Right atrium auricular region (tissue), 2 donors: ENCODE measurements around the gene TLE2. TPM values are rescaled to one million over a fixed set of nuclear protein-coding genes. Genes with fewer than 3 reads are reported as not detected.

ENCODE experiments used
- DNase-seq: peaks from one replicate; pipeline ENCODE4 v3.0.0-alpha.2; 2019; ENCODE audit warnings: low spot score
- H3K27ac ChIP-seq, 2 donors: fragments of 200-600 bp; sonication (generic); 1 replicate in 1 of 2; 2 replicates in 1 of 2; pipeline ENCODE4 v1.5.1; 2016 to 2019
- H3K27me3 ChIP-seq, 2 donors: fragments of 200-600 bp; sonication (generic); one replicate each; pipeline versions ENCODE4 v1.5.1 to v1.6.0; 2017 to 2019
- H3K36me3 ChIP-seq: fragments of 200-600 bp; sonication (generic); one replicate; pipeline ENCODE4 v1.5.1; 2016
- H3K4me1 ChIP-seq, 2 donors: fragments of 200-600 bp; sonication (generic); one replicate each; pipeline versions ENCODE4 v1.5.1 to v1.6.0; 2017 to 2019
- H3K4me3 ChIP-seq, 2 donors: fragments of 200-600 bp; sonication (generic); 1 replicate in 1 of 2; 2 replicates in 1 of 2; pipeline ENCODE4 v1.5.1; 2017 to 2019; ENCODE audit warnings: mild to moderate bottlenecking in 1 of 2, moderate library complexity in 1 of 2
- H3K9me3 ChIP-seq, 2 donors: fragments of 200-600 bp; sonication (generic); one replicate each; pipeline ENCODE4 v1.5.1; 2019
- total RNA-seq, 2 donors: library from RNA; depleted of rRNA; stranded (reverse); fragments of >200 nt; gene quantifications; one replicate each; pipeline ENCODE4 v1.1.0, GENCODE V29; 2016
- TF ChIP-seq, protein P1 (sequence below), 2 donors: fragments of 200-600 bp; sonication (generic); IDR thresholded peaks; one replicate each; pipeline ENCODE4 v1.5.1; 2019; ENCODE audit warnings: antibody characterized with exemption in 2 of 2

The TLE2 gene
- total RNA-seq, 2 donors from 2014 or later = 41.2 to 101 TPM

DNA sequence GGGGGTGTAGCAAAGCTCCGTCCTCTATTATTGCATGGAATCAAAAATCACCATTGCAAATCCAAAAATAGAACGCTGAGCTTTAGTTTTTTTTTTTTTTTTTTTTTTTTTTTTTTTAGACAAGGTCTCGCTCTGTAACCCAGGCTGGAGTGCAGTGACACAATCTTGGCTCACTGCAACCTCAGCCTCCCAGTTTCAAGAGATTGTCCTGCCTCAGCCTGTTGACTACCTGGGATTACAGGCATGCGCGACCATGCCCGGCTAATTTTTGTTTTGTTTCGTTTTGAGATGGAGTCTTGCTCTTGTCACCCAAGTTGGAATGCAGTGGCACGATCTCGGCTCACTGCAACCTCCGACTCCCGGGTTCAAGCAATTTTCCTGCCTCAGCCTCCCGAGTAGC is 69.0 kb downstream of the TLE2 start:
- Histone ChIP-seq H3K27me3 (no peaks in the 10 kb centered on the region), H3K36me3 (no peaks in the 10 kb centered on the region), H3K9me3 (no peaks in the 10 kb centered on the region), H3K4me3 (no peak overlapping the region), H3K4me1 (no peaks in the 10 kb centered on the region), H3K27ac (no peak overlapping the region)
- no peak for DNase-seq
- TF ChIP-seq, protein P1, sequence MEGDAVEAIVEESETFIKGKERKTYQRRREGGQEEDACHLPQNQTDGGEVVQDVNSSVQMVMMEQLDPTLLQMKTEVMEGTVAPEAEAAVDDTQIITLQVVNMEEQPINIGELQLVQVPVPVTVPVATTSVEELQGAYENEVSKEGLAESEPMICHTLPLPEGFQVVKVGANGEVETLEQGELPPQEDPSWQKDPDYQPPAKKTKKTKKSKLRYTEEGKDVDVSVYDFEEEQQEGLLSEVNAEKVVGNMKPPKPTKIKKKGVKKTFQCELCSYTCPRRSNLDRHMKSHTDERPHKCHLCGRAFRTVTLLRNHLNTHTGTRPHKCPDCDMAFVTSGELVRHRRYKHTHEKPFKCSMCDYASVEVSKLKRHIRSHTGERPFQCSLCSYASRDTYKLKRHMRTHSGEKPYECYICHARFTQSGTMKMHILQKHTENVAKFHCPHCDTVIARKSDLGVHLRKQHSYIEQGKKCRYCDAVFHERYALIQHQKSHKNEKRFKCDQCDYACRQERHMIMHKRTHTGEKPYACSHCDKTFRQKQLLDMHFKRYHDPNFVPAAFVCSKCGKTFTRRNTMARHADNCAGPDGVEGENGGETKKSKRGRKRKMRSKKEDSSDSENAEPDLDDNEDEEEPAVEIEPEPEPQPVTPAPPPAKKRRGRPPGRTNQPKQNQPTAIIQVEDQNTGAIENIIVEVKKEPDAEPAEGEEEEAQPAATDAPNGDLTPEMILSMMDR (IDR thresholded peaks at IDR 0.05) = no peak

DNA sequence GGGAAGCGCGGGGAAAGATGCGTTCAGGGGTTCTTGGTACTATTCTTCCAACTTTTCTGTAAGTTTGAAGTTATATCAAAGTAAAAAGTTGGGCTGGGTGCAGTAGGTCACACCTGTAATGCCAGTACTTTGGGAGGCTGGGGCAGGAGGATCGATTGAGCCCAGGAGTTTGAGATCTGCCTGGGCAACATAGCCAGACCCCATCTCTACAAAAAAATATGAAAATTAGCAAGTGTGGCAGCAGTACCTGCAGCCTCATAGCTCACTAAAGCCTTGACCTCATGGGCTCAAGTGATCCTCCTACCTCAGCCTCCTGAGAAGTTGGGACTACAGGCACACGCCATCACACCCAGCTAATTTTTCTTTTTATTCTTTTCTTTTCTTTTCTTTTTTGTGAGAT is 71.9 kb downstream of the TLE2 start:
- Histone ChIP-seq H3K4me3 (no peak overlapping the region), H3K36me3 (no peaks in the 10 kb centered on the region), H3K4me1 (no peaks in the 10 kb centered on the region), H3K27ac (no peak overlapping the region), H3K27me3 (no peaks in the 10 kb centered on the region), H3K9me3 (no peaks in the 10 kb centered on the region)
- TF ChIP-seq, protein P1 (IDR thresholded peaks at IDR 0.05) = no peak
- DNase-seq = no peak

DNA sequence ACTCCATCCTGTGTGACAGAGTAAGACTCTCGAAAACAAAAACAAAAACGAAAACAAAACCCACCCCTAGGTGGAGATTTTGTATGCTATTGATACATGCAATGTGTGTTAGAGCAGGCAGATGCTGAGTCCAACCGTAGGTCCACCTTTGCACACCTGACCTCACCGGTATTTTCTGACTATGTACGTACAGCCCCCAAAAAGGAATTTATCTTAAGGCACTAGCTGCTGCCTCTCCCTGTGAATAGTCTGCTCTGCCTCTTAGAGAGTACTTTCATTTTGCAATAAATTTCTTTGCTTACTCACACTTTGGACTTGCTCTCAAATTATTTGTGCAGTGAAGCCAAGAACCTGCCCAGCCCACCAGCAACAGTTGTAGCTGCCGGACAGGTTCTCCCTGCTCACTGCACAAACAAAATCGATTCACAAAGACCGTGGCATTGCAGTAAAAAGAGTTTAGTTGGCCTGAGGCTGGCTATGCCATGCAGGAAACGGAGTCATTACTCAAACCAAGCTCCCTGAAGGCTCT is 76.1 kb downstream of the TLE2 start:
- Histone ChIP-seq H3K9me3 (no peaks in the 10 kb centered on the region), H3K27me3 (no peaks in the 10 kb centered on the region), H3K27ac (no peak overlapping the region), H3K4me1 (peaks cover 0 to 13% of the 10 kb centered on the region in 2 donors), H3K36me3 (no peaks in the 10 kb centered on the region), H3K4me3 (no peak overlapping the region)
- TF ChIP-seq, protein P1 (IDR thresholded peaks at IDR 0.05) = no peak
- DNase-seq = no peak

DNA sequence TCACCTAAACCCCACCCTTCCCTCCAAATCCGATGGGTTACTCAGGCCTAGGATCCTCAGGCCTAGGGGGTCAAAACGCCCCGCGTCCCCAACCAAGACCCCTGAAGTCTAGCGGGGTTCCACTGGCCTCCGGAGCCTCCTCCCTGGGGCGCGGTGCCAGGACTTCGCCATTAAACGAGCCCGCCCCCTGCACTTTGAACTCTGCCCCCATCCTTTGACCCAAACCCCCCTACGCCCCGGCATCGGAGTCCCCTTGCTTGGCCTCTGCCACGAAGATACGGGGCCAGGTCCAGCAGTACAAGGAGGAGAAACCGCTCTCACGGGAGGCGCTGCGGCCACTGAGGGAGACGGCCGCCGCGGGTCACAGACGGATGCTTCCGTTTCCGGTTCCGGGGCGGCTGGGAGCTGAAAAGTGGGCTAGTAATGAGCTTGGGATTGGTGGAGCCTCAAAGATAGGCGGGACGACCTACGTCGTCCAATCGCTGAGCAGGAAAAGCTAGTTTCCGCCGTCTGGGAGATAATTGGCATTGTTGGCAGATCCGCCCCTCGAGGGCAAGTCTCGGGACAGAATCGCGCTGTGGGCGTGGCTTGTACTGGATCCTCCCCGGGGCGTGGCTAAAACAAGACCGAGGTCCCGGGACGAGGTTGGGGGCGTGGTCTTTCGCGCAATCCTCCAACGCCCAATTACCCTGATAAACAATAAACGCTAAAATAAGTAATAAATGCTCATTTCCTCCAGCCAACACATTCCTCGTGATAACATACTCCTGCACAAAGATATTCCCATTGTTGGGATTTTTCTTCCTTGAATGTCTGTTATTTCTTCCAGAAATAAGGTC is 78.6 kb downstream of the TLE2 start:
- Histone ChIP-seq H3K36me3 (no peaks in the 10 kb centered on the region), H3K27me3 (no peaks in the 10 kb centered on the region), H3K4me3 (peak overlapping the region; percentile 80 to 92), H3K9me3 (no peaks in the 10 kb centered on the region), H3K27ac (peak overlapping the region; percentile 96), H3K4me1 (peaks cover 0 to 18% of the 10 kb centered on the region in 2 donors)
- peak; percentile 100 for DNase-seq
- TF ChIP-seq, protein P1 (IDR thresholded peaks at IDR 0.05) = no peak

- DNase-seq = peak; percentile 72
- Histone ChIP-seq H3K27me3 (no peaks in the 10 kb centered on the region), H3K4me3 (peak overlapping the region; percentile 80 to 92), H3K4me1 (peaks cover 0 to 22% of the 10 kb centered on the region in 2 donors), H3K9me3 (no peaks in the 10 kb centered on the region), H3K36me3 (no peaks in the 10 kb centered on the region), H3K27ac (peak overlapping the region; percentile 96)
- TF ChIP-seq, protein P1 (IDR thresholded peaks at IDR 0.05) = no peak
These were observed 79.2 kb downstream of the TLE2 start for GRCh38 chr19:2949939-2950285.

Other genes starting within 250 kb of the TLE2 start
- 10 to 100 TPM; 52.3 to 60.9 TPM for gene SGTA, start 246.0 kb downstream of the TLE2 start, total RNA-seq
- gene THOP1, start 243.8 kb downstream of the TLE2 start, total RNA-seq = 10 to 100 TPM; 33.9 to 45.8 TPM
- 1 to 10 TPM; 3.5 to 6.0 TPM for gene ZNF554, start 209.4 kb downstream of the TLE2 start, total RNA-seq
- gene ZNF555, start 187.8 kb downstream of the TLE2 start, total RNA-seq = 1 to 10 TPM; 5.5 to 5.9 TPM
- not detected for gene ZNF556, start 161.9 kb downstream of the TLE2 start, total RNA-seq
- gene ZNF57, start 128.4 kb downstream of the TLE2 start, total RNA-seq = 1 to 10 TPM; 1.6 to 1.8 TPM
- gene ZNF77, start 84.3 kb downstream of the TLE2 start, total RNA-seq = 1 to 10 TPM; 1.7 to 4.2 TPM
- gene TLE6, start 51.7 kb downstream of the TLE2 start, total RNA-seq = 1 to 10 TPM; 2.1 to 5.2 TPM
- 1,000 to 10,000 TPM in 1 of 2 donors, 100 to 1,000 TPM in 1; 869 to 1,050 TPM for gene TLE5, start 33.2 kb upstream of the TLE2 start, total RNA-seq
- 10 to 100 TPM; 58.4 to 77.9 TPM for gene GNA11, start 65.1 kb upstream of the TLE2 start, total RNA-seq
- 1 to 10 TPM in 1 of 2 donors, under 1 TPM in 1; 0.74 to 3.0 TPM for gene GNA15, start 106.8 kb upstream of the TLE2 start, total RNA-seq
- under 1 TPM; 0.48 to 0.94 TPM for gene S1PR4, start 149.5 kb upstream of the TLE2 start, total RNA-seq
- gene NCLN, start 156.7 kb upstream of the TLE2 start, total RNA-seq = 10 to 100 TPM; 23.3 to 24.9 TPM
- under 1 TPM in 1 of 2 donors, not detected in 1; 0.08 TPM for gene CELF5, start 195.4 kb upstream of the TLE2 start, total RNA-seq